Measurements from ENCODE around the gene NRAP. TPM values are rescaled to one million over a fixed set of nuclear protein-coding genes. Genes with fewer than 3 reads are reported as not detected.

NRAP gene, protein sequence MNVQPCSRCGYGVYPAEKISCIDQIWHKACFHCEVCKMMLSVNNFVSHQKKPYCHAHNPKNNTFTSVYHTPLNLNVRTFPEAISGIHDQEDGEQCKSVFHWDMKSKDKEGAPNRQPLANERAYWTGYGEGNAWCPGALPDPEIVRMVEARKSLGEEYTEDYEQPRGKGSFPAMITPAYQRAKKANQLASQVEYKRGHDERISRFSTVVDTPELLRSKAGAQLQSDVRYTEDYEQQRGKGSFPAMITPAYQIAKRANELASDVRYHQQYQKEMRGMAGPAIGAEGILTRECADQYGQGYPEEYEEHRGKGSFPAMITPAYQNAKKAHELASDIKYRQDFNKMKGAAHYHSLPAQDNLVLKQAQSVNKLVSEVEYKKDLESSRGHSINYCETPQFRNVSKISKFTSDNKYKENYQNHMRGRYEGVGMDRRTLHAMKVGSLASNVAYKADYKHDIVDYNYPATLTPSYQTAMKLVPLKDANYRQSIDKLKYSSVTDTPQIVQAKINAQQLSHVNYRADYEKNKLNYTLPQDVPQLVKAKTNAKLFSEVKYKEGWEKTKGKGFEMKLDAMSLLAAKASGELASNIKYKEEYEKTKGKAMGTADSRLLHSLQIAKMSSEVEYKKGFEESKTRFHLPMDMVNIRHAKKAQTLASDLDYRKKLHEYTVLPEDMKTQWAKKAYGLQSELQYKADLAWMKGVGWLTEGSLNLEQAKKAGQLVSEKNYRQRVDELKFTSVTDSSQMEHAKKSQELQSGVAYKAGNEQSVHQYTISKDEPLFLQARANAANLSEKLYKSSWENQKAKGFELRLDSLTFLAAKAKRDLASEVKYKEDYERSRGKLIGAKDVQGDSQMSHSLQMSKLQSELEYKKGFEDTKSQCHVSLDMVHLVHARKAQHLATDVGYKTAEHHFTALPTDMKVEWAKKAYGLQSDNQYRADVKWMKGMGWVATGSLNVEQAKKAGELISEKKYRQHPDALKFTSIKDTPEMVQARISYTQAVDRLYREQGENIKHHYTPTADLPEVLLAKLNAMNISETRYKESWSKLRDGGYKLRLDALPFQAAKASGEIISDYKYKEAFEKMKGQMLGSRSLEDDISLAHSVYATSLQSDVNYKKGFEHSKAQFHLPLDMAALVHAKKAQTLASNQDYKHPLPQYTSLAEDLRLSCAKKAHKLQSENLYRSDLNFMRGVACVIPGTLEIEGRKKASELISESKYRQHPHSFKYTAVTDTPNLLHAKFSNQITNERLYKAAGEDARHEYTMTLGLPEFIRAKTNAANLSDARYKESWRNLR (N-terminal part only)
- not detected for total RNA-seq
- polyA plus RNA-seq: not detected
- total RNA-seq: 0 to 0.09 (median 0) reads per million in 6 experiments

DNA sequence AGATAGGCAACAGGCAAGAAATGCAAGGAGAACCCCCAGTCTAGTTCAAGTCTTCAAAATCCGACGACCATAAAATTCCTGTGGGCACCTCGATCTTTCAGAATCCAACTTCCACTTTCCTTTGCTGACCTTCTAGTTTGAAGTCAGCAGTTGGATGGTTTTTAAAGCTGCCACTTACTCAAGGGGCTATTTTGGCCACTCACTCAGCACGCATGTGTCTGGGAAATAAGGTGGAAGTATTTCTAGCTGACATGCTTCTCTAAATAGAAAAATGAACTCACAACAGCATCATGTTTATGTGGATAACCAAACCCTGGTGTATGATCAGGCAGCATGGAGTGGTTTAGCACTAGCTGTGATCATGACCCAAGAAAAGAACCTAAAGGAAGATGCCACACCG, at the start of gene NRAP:
Gene NRAP (minus strand): TSS at position 134 of the 400 bp plus-strand sequence. CDS start 159 bp downstream, outside the sequence.
- Mint-ChIP-seq H3K9me3 (peaks cover 0 to 3% (median 0%) of the 10 kb centered on the region in 9 donors), H3K4me3 (no peak within 1 kb of the TSS), H3K36me3 (no peaks in the 10 kb centered on the region), H3K27me3 (peaks cover 4 to 10% (median 8%) of the 10 kb centered on the region in 5 donors), H3K4me1 (peaks cover 0 to 2% (median 0%) of the 10 kb centered on the region in 4 donors), H3K27ac (no peak within 1 kb of the TSS)
- DNase-seq: no peak
- POLR2A ChIA-PET: no interaction called here
- ATAC-seq: no peak

- H3K36me3 Mint-ChIP-seq: peaks cover 0 to 47% (median 23%) of the 10 kb centered on the region in 3 donors
- no peaks in the 10 kb centered on the region for H3K27me3 Mint-ChIP-seq
- DNase-seq (no peak), ATAC-seq (no peak)
- no peaks in the 10 kb centered on the region for H3K9me3 Mint-ChIP-seq
- no peak overlapping the region for H3K27ac Mint-ChIP-seq
- H3K4me1 Mint-ChIP-seq: peaks cover 12 to 21% (median 16%) of the 10 kb centered on the region in 4 donors
- no peak overlapping the region for H3K4me3 Mint-ChIP-seq
- POLR2A ChIA-PET: no interaction called here
Measured at GRCh38 chr10:113713640-113713982, 49.8 kb upstream of the NRAP start.

DNA sequence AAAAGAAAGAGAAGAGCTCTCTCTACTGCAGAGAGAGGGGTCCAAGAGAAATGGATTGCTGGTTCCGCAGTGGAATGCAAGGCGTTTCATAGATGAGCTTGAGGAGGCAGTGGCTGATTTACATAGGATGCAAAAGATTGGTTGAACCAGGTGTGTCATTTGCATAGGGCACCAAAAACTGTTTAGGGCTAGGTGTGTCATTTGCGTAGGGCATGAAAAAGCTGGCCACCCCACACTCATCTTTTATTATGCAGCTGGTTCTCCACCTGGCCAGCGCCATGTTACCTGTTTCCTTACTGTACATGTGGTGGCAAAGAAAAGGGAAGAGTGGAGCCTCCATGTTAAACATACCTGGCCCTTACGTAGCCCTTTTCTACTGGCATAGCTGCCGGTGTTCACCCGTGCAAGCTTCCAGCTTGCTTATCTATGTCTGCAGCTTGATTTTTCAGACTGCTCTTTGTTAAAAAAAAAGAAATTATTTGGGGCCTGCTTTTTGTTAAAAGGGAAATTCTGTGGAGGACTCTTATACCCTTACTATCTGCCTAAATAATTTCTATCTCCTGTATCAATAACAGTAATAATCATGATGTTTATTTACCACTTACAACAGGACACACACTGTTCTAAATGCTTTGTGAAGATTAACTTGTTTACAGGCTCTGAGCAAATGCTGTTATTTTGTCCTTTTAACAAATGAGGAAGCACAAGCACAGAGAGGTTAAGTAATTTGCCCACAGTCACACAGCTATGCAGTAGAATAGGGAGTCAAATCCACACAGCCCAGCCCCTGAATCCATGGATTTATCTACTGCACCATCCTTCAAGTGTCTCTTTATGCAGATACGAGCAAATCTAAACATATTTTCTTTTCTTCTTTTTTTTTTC, 49.2 kb upstream of the NRAP start:
- peaks cover 12 to 27% (median 19%) of the 10 kb centered on the region in 4 donors for H3K4me1 Mint-ChIP-seq
- H3K4me3 Mint-ChIP-seq: no peak overlapping the region
- peaks cover 0 to 43% (median 19%) of the 10 kb centered on the region in 3 donors for H3K36me3 Mint-ChIP-seq
- DNase-seq (no peak), ATAC-seq (no peak)
- H3K27ac Mint-ChIP-seq: no peak overlapping the region
- H3K9me3 Mint-ChIP-seq: no peaks in the 10 kb centered on the region
- H3K27me3 Mint-ChIP-seq: no peaks in the 10 kb centered on the region
- POLR2A ChIA-PET: no interaction called here

GRCh38 chr10:113712024-113712423, 48.2 kb upstream of the NRAP start:
- POLR2A ChIA-PET: no interaction called here
- H3K27ac Mint-ChIP-seq: no peak overlapping the region
- no peak for ATAC-seq

GRCh38 chr10:113711142-113711541, 47.3 kb upstream of the NRAP start:
- Mint-ChIP-seq H3K27ac (no peak overlapping the region), H3K27me3 (no peaks in the 10 kb centered on the region), H3K36me3 (peaks cover 0 to 37% (median 13%) of the 10 kb centered on the region in 3 donors), H3K9me3 (no peaks in the 10 kb centered on the region), H3K4me1 (peaks cover 17 to 34% (median 32%) of the 10 kb centered on the region in 4 donors), H3K4me3 (no peak overlapping the region)
- ATAC-seq (no peak), DNase-seq (no peak)
- POLR2A ChIA-PET: no interaction called here

More at GRCh38 chr10:113712024-113712423, 48.2 kb upstream of the NRAP start:
- Mint-ChIP-seq H3K4me1 (peaks cover 14 to 33% (median 26%) of the 10 kb centered on the region in 4 donors), H3K4me3 (no peak overlapping the region), H3K36me3 (peaks cover 0 to 41% (median 14%) of the 10 kb centered on the region in 3 donors), H3K9me3 (no peaks in the 10 kb centered on the region), H3K27me3 (no peaks in the 10 kb centered on the region)
- DNase-seq: no peak

GRCh38 chr10:113709221-113709838, 45.5 kb upstream of the NRAP start:
- Mint-ChIP-seq H3K27me3 (no peaks in the 10 kb centered on the region), H3K4me1 (peaks cover 19 to 34% (median 30%) of the 10 kb centered on the region in 4 donors), H3K4me3 (no peak overlapping the region), H3K27ac (peak overlapping the region in 5 of 10 donors; percentile 5 to 89 (median 49)), H3K9me3 (no peaks in the 10 kb centered on the region), H3K36me3 (peaks cover 0 to 32% (median 7%) of the 10 kb centered on the region in 3 donors)
- DNase-seq (no peak), ATAC-seq (no peak)
- POLR2A ChIA-PET: no interaction called here

GRCh38 chr10:113708640-113709039, 44.8 kb upstream of the NRAP start:
- Mint-ChIP-seq H3K27me3 (no peaks in the 10 kb centered on the region), H3K9me3 (no peaks in the 10 kb centered on the region), H3K4me3 (no peak overlapping the region), H3K36me3 (peaks cover 0 to 32% (median 7%) of the 10 kb centered on the region in 3 donors), H3K27ac (peak overlapping the region in 3 of 10 donors; percentile 49 to 89 (median 70)), H3K4me1 (peaks cover 18 to 34% (median 30%) of the 10 kb centered on the region in 4 donors)
- DNase-seq: no peak
- POLR2A ChIA-PET: interaction anchor here (0.5 kb wide), 1 partner anchor 321 kb away, joined by 4 read pairs; no protein-coding TSS in a partner anchor
- no peak for ATAC-seq

DNA sequence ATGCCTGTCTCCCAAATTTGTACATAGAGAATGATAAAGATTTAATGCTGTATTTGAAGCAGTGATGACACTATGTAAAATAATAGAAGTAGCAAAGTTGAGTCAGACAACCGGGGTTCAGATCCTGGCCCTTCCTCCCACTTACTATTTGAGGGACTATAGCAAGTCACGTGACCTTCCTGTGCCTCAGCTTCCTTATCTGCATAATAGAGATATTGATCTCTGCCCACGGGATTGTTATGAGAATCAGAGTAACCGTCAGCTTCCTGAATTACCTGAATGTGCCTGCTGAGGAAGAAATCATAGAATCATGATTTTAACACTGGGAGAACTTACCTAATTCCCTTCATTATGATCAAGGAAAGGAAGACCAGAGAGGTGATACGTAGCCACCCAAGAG, 42.8 kb upstream of the NRAP start:
- H3K4me3 Mint-ChIP-seq: no peak overlapping the region
- DNase-seq: no peak
- POLR2A ChIA-PET: no interaction called here
- H3K4me1 Mint-ChIP-seq: peaks cover 17 to 39% (median 30%) of the 10 kb centered on the region in 4 donors
- peaks cover 3 to 40% (median 10%) of the 10 kb centered on the region in 3 donors for H3K36me3 Mint-ChIP-seq
- no peaks in the 10 kb centered on the region for H3K9me3 Mint-ChIP-seq
- H3K27ac Mint-ChIP-seq: no peak overlapping the region
- no peaks in the 10 kb centered on the region for H3K27me3 Mint-ChIP-seq
- ATAC-seq: no peak

- no peak overlapping the region for H3K4me3 Mint-ChIP-seq
- no peak for DNase-seq
- no peaks in the 10 kb centered on the region for H3K9me3 Mint-ChIP-seq
- POLR2A ChIA-PET: no interaction called here
- no peak for ATAC-seq
- H3K27ac Mint-ChIP-seq: peak overlapping the region in 2 of 10 donors; percentile 22 to 69
- peaks cover 17 to 38% (median 31%) of the 10 kb centered on the region in 4 donors for H3K4me1 Mint-ChIP-seq
- H3K36me3 Mint-ChIP-seq: peaks cover 4 to 41% (median 7%) of the 10 kb centered on the region in 3 donors
- no peaks in the 10 kb centered on the region for H3K27me3 Mint-ChIP-seq
Measured at GRCh38 chr10:113705344-113705652, 41.5 kb upstream of the NRAP start.

- Mint-ChIP-seq H3K27ac (no peak overlapping the region), H3K4me3 (no peak overlapping the region), H3K4me1 (peaks cover 15 to 34% (median 28%) of the 10 kb centered on the region in 4 donors), H3K36me3 (peaks cover 4 to 42% (median 7%) of the 10 kb centered on the region in 3 donors), H3K9me3 (no peaks in the 10 kb centered on the region), H3K27me3 (no peaks in the 10 kb centered on the region)
- POLR2A ChIA-PET: no interaction called here
- DNase-seq: peak in 4 of 10 donors; percentile 5 to 30 (median 21)
- no peak for ATAC-seq
Measured at GRCh38 chr10:113704637-113705343, 40.9 kb upstream of the NRAP start.

GRCh38 chr10:113697595-113697994, 33.8 kb upstream of the NRAP start:
- Mint-ChIP-seq H3K4me3 (no peak overlapping the region), H3K4me1 (peaks cover 0 to 6% (median 3%) of the 10 kb centered on the region in 4 donors), H3K9me3 (peaks cover 0 to 18% (median 13%) of the 10 kb centered on the region in 9 donors), H3K27me3 (no peaks in the 10 kb centered on the region), H3K27ac (no peak overlapping the region), H3K36me3 (peaks cover 23 to 66% (median 35%) of the 10 kb centered on the region in 3 donors)
- ATAC-seq: no peak
- no peak for DNase-seq
- POLR2A ChIA-PET: no interaction called here
